ENCODE measurements around the gene NPR3. TPM values are rescaled to one million over a fixed set of nuclear protein-coding genes. Genes with fewer than 3 reads are reported as not detected.

Gene NPR3
- polyA plus RNA-seq, 1 of the 3 experiments (the other 2 are of a cell fraction): 35.8 TPM

DNA sequence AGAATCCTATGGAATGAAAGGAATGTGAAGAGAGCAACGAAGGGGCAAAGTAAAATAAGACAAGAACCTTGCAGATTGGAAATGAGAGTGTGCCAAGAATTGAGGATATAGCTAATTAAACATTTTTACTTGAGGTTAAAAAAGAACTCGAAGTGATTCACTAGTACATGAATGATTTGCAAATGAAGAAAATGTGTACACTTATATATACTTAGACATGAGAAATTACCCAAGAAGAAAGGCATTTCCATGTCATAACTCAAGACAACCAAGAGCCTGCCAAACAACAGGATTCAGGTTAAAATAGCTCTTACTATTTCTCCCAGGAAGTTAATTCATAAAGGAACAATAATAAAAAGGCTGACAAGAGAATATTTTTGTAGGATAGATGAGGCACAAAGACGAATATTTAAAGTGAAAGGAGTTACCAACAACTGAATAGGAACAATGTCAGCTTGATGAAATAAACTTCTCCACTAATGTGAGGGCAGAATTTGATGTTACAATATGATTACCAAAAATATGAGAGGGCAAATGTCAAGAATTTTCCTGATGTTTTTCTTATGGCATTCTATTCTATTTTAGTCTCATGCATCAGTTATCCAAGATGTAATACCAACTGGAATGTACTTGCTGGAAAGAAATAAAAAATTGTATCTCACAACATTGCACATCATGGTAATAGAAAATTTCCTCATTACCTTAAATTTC lies 18.9 kb upstream of the NPR3 start:
- H3K27ac ChIP-seq (ENCODE audit: low read depth in 2 of 2, low read length in 1 of 2): peak overlapping the region; percentile 76 to 89; a peak in 3 of 4 replicates
- no peaks in the 10 kb centered on the region for H3K79me2 ChIP-seq (ENCODE audit: insufficient read depth)
- POLR2A ChIA-PET: no interaction called here
- no peak overlapping the region for H3K4me3 ChIP-seq (ENCODE audit: low read depth in 2 of 2, low read length in 1 of 2)
- no peaks in the 10 kb centered on the region for H3K36me3 ChIP-seq (replicated peaks in 1 of 2; ENCODE audit: control insufficient read depth in 1 of 2, insufficient read depth in 2 of 2, low read length in 1 of 2)
- no peaks in the 10 kb centered on the region for H4K20me1 ChIP-seq (ENCODE audit: insufficient read depth)
- peak overlapping the region; percentile 47 for H3K9ac ChIP-seq
- DNase-seq: no peak
- 2% methylated on average over 3 of the region's 3 CpGs for WGBS (ENCODE audit: low lambda C conversion rate)
- peak; percentile 5; the same call in 1 of the 2 replicates for TF ChIP-seq FOSL2 (IDR thresholded peaks at IDR 0.05; ENCODE audit: borderline replicate concordance, low read depth)
- peak; percentile 62; the same call in 1 of the 2 replicates for TF ChIP-seq FOXM1 (IDR thresholded peaks at IDR 0.05; ENCODE audit: low read depth)
- peak; percentile 9; the same call in 1 of the 2 replicates for TF ChIP-seq GABPA (IDR thresholded peaks at IDR 0.05; ENCODE audit: low read depth)
- TF ChIP-seq MEF2A (IDR thresholded peaks at IDR 0.05; ENCODE audit: borderline replicate concordance, low read depth): peak; percentile 97
- TF ChIP-seq, protein P1, sequence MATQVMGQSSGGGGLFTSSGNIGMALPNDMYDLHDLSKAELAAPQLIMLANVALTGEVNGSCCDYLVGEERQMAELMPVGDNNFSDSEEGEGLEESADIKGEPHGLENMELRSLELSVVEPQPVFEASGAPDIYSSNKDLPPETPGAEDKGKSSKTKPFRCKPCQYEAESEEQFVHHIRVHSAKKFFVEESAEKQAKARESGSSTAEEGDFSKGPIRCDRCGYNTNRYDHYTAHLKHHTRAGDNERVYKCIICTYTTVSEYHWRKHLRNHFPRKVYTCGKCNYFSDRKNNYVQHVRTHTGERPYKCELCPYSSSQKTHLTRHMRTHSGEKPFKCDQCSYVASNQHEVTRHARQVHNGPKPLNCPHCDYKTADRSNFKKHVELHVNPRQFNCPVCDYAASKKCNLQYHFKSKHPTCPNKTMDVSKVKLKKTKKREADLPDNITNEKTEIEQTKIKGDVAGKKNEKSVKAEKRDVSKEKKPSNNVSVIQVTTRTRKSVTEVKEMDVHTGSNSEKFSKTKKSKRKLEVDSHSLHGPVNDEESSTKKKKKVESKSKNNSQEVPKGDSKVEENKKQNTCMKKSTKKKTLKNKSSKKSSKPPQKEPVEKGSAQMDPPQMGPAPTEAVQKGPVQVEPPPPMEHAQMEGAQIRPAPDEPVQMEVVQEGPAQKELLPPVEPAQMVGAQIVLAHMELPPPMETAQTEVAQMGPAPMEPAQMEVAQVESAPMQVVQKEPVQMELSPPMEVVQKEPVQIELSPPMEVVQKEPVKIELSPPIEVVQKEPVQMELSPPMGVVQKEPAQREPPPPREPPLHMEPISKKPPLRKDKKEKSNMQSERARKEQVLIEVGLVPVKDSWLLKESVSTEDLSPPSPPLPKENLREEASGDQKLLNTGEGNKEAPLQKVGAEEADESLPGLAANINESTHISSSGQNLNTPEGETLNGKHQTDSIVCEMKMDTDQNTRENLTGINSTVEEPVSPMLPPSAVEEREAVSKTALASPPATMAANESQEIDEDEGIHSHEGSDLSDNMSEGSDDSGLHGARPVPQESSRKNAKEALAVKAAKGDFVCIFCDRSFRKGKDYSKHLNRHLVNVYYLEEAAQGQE (IDR thresholded peaks at IDR 0.05; ENCODE audit: low read depth, low read length): no peak
- TF ChIP-seq ZBTB33 (IDR thresholded peaks at IDR 0.05; ENCODE audit: borderline replicate concordance, low read depth): 0 out of 2 replicates have a peak, but pooled peaks have one; percentile 14
- peak; percentile 93 for TF ChIP-seq TEAD4 (IDR thresholded peaks at IDR 0.05; ENCODE audit: borderline replicate concordance, insufficient read depth)
- TF ChIP-seq JUND (IDR thresholded peaks at IDR 0.05): peak; percentile 47
- TF ChIP-seq MXI1 (IDR thresholded peaks at IDR 0.05; ENCODE audit: low read depth, low read length): no peak
- peak in 1 of 2 experiments; percentile 80; a peak in 2 of 4 replicates for TF ChIP-seq EP300 (IDR thresholded peaks at IDR 0.05; ENCODE audit: borderline replicate concordance in 1 of 2, low read depth in 1 of 2, low read length in 1 of 2)
- peak; percentile 76 for TF ChIP-seq TCF12 (IDR thresholded peaks at IDR 0.05)
- H3K4me2 ChIP-seq: peak overlapping the region; percentile 43
- H3K27me3 ChIP-seq (ENCODE audit: insufficient read depth): no peaks in the 10 kb centered on the region
- CTCF ChIA-PET: no interaction called here
- peak overlapping the region; percentile 44; the same call in 1 of the 2 replicates for H2AFZ ChIP-seq (ENCODE audit: low read depth)
- H3K4me1 ChIP-seq (ENCODE audit: control insufficient read depth in 1 of 2, insufficient read depth in 2 of 2, low read depth in 1 of 2, low read length in 1 of 2): peaks cover 3 to 26% of the 10 kb centered on the region in 2 experiments
- no peaks in the 10 kb centered on the region for H3K9me2 ChIP-seq
- H3K9me3 ChIP-seq: 0 out of 2 replicates have a peak, but pooled peaks cover 6% of the 10 kb centered on the region
- H3F3A ChIP-seq (replicated peaks; ENCODE audit: insufficient read depth): peaks cover 33% of the 10 kb centered on the region
